HG03103 (cell line): Measurements from ENCODE around the gene BMPR1B.
"Not testable (repeated sequence)": the region's sequence is repeated elsewhere in the genome, so short reads cannot be mapped to it uniquely, and the experiment has no call there.

ENCODE experiments used
- ATAC-seq: cut with Tn5 transposase; IDR thresholded peaks from one replicate; pipeline ENCODE4 v1.9.1; 2021; ENCODE audit warnings: low read depth; ENCODE audit not compliant: unreplicated experiment

Gene BMPR1B

DNA sequence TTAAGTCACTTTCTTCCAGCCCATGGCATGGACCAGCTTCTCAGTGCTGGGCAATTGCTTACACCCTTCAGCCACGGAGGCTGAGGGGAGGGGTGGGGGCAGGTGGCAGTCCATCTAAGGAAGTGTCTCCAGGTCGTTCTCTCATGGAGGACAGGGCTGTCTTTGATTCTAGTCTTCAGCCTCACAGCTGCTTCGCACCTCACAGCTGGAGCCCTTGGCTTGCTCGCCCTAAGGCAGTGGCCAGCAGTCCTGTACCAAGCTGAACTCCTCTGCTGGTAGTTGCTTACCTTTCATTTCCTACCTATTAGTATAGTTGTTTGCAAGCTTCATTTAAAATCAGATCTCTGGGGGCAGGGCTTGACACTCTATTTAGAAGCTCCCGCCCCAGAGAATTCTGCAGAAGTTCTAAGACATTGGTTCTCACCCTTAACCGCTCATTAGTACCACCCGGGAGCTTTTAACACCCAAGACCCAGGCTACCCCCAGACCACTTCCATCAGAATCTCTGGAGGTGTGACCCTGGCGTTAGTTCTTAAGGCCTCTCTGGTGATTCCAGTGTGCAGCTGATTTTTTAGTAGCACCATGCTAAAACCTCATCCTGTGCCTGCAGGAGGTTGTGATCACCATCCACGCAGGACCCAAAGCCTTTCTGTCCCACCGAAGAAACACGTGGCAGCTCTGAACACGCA is 404.2 kb downstream of the BMPR1B start:
- no peak for ATAC-seq

DNA sequence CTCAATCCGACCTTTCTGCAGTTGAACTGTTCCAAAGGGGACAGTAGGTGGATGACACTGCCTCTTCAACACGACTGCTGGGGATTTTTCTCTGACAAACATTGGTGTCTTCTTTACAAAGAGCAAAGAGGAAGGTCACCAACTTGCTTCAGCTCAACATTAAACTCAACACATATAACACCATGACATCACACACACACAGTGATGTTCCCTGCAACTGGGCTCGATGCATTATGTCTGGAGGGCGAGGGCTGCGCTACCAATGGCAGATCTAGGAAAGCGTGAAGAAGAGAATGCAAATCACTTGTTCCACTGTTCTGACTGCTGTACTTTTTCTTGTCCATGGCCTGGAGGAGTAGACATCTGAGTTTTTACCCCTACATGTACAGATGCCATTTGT is 405.1 kb downstream of the BMPR1B start:
- no peak for ATAC-seq

DNA sequence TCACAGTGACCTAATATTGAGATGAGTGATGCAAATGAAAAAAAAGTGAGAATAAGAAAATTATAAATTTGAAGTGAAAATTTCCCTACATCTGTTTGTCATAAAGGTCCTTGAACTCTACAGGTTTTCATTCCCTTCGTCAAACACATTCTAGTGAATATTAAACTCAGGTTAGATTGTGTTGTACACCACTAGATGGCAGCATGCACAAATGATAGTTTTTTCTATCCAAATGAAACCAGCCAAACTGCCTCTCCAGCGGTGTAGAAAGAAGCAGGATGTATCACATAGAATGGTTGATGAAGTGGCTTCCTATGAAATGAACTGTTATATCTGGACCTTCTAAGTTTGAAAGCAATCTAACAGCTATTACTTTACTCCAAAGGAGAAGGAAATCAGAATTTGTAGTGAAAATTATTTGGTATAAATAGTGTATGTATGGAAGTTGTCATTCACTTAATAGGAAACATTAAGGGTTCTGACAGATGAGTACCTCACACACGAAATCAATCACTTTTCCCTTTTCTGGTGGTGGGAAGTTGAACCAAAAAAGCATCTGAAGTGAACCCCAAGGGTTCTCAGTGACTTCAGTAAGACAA is 408.3 kb downstream of the BMPR1B start:
- ATAC-seq = peak; percentile 83

GRCh38 chr4:95167805-95168204 is 410.1 kb downstream of the BMPR1B start:
- no peak for ATAC-seq

- no peak for ATAC-seq
Measured at GRCh38 chr4:95170176-95170575, 412.4 kb downstream of the BMPR1B start.

DNA sequence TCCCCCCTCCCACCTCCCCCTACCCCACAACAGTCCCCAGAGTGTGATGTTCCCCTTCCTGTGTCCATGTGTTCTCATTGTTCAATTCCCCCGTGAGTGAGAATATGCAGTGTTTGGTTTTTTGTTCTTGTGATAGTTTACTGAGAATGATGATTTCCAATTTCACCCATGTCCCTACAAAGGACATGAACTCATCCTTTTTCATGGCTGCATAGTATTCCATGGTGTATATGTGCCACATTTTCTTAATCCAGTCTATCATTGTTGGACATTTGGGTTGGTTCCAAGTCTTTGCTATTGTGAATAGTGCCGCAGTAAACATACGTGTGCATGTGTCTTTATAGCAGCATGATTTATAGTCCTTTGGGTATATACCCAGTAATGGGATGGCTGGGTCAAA is 413.6 kb downstream of the BMPR1B start:
- not testable (repeated sequence) for ATAC-seq

DNA sequence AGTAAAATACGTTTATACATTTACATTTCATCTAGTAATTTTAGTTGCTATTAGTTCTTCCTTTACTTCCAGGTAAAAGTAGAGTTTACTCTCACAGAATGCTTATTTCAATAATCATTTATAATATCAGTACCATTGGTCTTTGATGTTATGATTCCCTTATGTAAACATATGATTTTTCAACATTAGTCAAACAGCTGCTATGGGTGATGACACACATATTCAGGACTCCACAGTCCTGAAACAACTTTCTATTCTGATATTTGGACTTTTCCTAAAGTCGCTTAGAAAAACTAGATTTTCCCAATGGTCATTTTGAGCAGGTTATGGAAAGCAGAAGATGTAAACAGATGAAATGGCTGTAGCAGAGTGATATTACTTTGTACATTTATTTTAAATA is 421.2 kb downstream of the BMPR1B start:
- no peak for ATAC-seq

- no peak for ATAC-seq
Measured at GRCh38 chr4:95180531-95181242, 422.9 kb downstream of the BMPR1B start.

- no peak for ATAC-seq
Measured at GRCh38 chr4:95181243-95181995, 423.7 kb downstream of the BMPR1B start.

DNA sequence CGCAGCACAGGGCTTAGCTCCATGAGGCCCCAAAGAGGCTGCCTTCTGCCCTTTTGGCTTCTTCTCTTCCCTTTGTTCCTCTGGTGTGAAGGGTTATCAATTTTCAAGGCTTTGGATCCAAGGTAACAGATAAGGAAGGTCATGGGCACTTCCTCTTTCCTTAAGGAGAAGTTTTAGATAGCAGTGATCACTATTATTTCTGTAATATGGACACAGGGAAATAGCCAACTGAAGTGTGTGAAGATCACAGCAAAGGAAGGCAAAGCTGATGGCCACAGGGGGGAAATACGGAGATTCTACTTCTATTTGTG is 424.2 kb downstream of the BMPR1B start:
- ATAC-seq = no peak

DNA sequence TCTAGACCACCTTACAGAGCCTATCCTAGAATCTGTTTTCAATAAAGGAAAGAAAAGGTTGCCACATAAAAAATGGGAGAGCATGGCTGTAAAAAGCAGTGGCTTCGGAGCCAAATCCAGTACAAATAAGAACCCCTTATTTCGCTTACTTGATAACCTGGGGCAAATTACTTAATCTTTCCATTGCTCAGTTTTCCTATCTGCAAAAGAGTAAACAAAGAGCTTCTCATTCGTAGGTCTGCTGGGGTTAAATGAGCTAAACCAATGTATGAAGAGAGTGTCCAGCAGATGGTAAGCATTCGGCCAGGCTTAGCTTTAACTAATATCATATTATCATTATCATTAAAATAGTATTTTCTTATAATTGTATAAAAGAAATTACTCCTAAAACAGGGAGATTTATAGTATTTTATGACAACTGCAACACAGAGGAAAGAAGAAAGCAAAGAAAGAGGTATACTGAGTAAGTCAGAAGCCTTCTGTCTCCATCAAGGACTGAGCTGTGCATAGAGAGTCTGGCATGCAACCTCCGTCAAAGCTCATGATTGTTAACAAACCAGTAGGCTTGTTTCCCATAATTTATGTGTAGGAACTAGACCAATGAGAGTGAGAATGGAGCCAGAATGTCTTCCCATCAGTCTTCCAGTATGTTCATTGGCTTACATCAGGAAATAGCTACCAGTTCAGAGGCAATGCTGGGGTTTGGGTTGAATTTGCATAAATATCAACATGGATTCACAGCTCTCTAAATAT is 426.1 kb downstream of the BMPR1B start:
- no peak for ATAC-seq

- ATAC-seq = no peak
Measured at GRCh38 chr4:95186666-95187065, 428.9 kb downstream of the BMPR1B start.

GRCh38 chr4:95188701-95189370 is 431.1 kb downstream of the BMPR1B start:
- no peak for ATAC-seq

DNA sequence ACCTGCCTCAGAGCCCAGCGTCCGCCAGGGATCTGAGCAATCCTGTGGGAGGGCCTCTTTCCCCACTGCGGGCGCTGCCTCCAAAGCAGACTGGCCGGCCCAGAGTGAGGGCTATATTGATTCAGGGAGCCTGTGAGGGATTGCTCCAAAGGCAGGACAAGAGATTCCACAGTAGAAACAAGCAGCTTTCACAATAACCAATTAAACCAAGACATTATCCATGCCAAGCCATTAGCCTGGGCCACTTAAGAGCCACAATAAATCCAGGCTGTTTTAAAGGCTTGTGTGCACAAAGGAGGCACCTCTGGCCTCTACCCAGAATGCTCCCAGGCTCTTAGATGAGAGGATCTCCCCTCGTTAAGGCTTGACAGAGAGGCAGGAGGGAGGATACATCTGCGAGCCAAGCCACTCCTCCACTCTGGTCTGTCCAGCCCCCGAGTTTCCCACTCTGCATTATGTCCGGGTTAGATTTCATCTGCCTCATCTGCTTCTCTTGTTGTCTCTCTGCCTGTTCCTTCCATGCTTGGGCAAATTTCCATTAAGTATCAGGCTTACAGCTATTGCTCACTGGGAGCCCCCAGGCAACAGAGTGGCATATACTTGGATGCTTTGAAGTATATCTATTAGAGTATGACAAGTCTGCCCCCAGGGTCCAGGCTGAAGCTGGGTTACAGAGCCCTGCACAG is 433.1 kb downstream of the BMPR1B start:
- ATAC-seq = no peak

DNA sequence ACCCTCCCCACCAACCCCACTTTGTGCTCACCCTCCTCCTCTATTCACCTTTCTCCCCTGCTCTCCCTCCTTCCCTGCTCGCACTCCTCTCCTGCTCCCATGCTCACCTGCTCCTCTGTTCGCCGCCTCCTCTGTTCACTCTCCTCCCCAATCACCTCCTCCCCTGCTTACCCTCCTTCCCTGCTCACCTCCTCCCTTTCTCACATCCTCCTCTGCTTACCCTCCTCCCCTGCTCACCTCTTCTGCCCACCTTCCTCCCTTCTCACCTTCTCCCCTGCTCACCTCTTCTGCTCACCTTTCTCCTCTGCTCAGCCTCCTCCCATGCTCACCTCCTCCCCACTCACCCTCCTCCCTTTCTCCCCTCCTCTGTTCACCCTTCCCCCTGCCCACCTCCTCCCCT is 433.8 kb downstream of the BMPR1B start:
- no peak for ATAC-seq

DNA sequence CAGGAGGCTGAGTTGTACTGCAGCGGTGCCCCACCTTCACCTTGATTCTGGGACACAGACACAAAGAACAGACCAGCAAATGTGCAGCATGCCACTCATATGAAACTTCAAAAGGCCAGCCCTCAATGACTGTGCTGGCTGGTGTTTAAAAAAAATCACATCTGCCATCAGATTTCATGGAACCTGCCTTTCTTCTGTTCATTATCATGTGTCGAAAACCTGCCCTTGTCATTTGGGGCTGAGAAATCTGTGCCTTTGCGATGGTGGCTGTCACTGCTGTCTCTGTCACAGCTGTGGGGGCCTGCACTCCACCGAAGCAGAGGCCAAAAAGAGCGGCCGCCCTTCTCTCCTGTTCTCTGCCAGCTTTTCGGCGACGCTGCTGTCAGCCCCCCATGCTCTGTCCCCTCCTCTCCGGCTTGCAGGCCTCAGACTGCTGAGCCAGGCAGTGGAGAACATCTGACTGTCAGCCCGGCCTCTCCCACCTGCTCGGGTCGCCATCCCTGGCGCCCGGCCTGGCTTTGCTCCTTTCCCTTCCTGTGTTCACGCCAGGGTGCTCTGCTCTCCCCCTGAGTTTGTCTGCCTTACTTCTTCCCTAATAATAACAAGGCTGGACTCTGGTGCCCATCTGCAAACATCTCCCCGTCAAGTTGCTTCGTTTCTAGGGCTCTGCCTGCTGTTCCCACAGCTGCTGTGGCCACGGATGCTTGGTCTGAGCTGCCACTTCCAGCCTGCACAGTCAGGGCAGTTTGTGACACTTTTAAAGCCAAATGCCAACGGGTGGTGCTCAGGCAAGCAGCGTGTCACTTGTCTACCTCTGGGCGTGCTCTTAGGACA is 435.9 kb downstream of the BMPR1B start:
- ATAC-seq = no peak

GRCh38 chr4:95197353-95197752 is 439.6 kb downstream of the BMPR1B start:
- ATAC-seq = no peak

- ATAC-seq = no peak
Measured at GRCh38 chr4:95198961-95199360, 441.2 kb downstream of the BMPR1B start.
